Heart left ventricle (tissue), 13 donors: ENCODE results near the gene FAM89A.

Experiments used
- POLR2A ChIP-seq, 2 donors: fragments of 450-650 bp; IDR thresholded peaks; one replicate each; pipeline ENCODE4 v1.6.1; 2017; ENCODE audit warnings: antibody characterized with exemption in 2 of 2, mild to moderate bottlenecking in 2 of 2, moderate library complexity in 2 of 2
- TF ChIP-seq, protein P1 (sequence below), 12 donors: fragments of 200-600 bp; sonication (generic) in 4 of 12; IDR thresholded peaks; one replicate each; pipeline versions ENCODE4 v1.5.0 to v1.8.0; 2018 to 2022; ENCODE audit warnings: antibody characterized with exemption in 12 of 12, mild to moderate bottlenecking in 5 of 12
- donor health status: ischemic (EF 13 %, LVEDD 7.1; RV severe dilation, severe dysfunction).
- donor health status: DM: no; HTN: yes; CAD: no.
- donor health status: DM: no; HTN: no; CAD: no.
- donor health status: ischemic (EF 25% LVEDD 6.9; RV normal size, moderate dysfunction).
- donor health status: ischemic (EF 25% LVEDD 5.7; RV mildly dilated, moderate dysfunction).
- donor health status: ischemic (EF 35%, LVEDD 5.7; RV mildly dilated, moderate dysfunction).
- donor health status: nonischemic (EF 11% LVEDD 7.7; RV severe dilation, severe dysfunction).
- donor health status: DM: yes; HTN: yes; CAD: no.
- donor health status: PGD.
- donor health status: ischemic (EF 29% LVEDD 5.4; RV normal size, mild dysfunction).
- donor health status: nonischemic (EF 23%, LVEDD 6.1; RV moderate dilation, normal function).

DNA sequence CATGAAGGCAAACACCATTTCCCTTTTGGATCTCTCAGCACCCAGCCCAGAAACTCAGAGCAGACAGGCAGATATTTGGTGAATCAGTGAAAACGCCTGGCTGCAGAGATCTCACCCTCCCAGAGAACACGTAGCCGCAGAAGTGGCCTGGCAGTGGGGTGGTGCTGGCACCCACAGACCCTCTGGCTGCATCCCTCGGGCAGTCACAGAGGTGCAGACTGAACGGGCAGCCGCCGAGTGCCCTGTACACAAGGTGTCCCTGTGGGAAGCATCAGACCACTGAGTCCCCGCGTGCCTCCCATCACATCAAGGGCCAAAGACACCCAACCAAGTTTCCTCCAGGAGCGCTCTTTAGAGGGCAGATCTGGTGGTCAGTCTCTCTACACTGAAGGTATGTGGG is 12.1 kb downstream of the FAM89A start:
- TF ChIP-seq, protein P1, sequence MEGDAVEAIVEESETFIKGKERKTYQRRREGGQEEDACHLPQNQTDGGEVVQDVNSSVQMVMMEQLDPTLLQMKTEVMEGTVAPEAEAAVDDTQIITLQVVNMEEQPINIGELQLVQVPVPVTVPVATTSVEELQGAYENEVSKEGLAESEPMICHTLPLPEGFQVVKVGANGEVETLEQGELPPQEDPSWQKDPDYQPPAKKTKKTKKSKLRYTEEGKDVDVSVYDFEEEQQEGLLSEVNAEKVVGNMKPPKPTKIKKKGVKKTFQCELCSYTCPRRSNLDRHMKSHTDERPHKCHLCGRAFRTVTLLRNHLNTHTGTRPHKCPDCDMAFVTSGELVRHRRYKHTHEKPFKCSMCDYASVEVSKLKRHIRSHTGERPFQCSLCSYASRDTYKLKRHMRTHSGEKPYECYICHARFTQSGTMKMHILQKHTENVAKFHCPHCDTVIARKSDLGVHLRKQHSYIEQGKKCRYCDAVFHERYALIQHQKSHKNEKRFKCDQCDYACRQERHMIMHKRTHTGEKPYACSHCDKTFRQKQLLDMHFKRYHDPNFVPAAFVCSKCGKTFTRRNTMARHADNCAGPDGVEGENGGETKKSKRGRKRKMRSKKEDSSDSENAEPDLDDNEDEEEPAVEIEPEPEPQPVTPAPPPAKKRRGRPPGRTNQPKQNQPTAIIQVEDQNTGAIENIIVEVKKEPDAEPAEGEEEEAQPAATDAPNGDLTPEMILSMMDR (IDR thresholded peaks at IDR 0.05), result no peak
- TF ChIP-seq POLR2A (IDR thresholded peaks at IDR 0.05), result no peak
